HL-60 (cell line): ENCODE data around the gene SNX8.
"Not testable (repeated sequence)": the region's sequence is repeated elsewhere in the genome, so short reads cannot be mapped to it uniquely, and the experiment has no call there.

ENCODE experiments used
- DNase-seq, 2 experiments: peaks; one replicate each; pipeline ENCODE4 v3.0.0-alpha.2; 2010 to 2020; ENCODE audit warnings: low read depth in 1 of 2, low spot score in 1 of 2
- H3K27ac ChIP-seq: fragments of 250-450 bp; sonication (Bioruptor Pico); replicated peaks from 2 replicates; pipeline ENCODE4 v1.5.1; 2020; ENCODE audit warnings: mild to moderate bottlenecking, moderate library complexity
- H3K27me3 ChIP-seq: fragments of 250-450 bp; sonication (Bioruptor Pico); 2 replicates; pipeline ENCODE4 v1.5.1; 2021; ENCODE audit warnings: mild to moderate bottlenecking, moderate library complexity; ENCODE audit not compliant: insufficient read depth, poor library complexity, severe bottlenecking
- H3K4me3 ChIP-seq: replicated peaks from 2 replicates; pipeline ENCODE4 v1.5.1; 2011; ENCODE audit warnings: mild to moderate bottlenecking, control low read depth, low read length; ENCODE audit not compliant: insufficient read depth
- GABPA ChIP-seq: IDR thresholded peaks from 2 replicates; pipeline ENCODE4 v1.6.1; 2012; ENCODE audit warnings: low read depth
- POLR2AphosphoS5 ChIP-seq: IDR thresholded peaks from 2 replicates; pipeline ENCODE4 v1.6.1; 2012; ENCODE audit warnings: low read depth
- SPI1 ChIP-seq: IDR thresholded peaks from 2 replicates; pipeline ENCODE4 v1.6.1; 2012; ENCODE audit warnings: low read depth, mild to moderate bottlenecking, borderline replicate concordance
- TF ChIP-seq, protein P1 (sequence below): IDR thresholded peaks from 2 replicates; pipeline ENCODE4 v1.6.1; 2012; ENCODE audit warnings: low read depth; ENCODE audit not compliant: insufficient replicate concordance
- TF ChIP-seq, protein P2 (sequence below): IDR thresholded peaks from one replicate; pipeline ENCODE4 v1.5.1; 2011; ENCODE audit warnings: low read length, control low read depth, inconsistent platforms; ENCODE audit not compliant: insufficient read depth

Gene SNX8

DNA sequence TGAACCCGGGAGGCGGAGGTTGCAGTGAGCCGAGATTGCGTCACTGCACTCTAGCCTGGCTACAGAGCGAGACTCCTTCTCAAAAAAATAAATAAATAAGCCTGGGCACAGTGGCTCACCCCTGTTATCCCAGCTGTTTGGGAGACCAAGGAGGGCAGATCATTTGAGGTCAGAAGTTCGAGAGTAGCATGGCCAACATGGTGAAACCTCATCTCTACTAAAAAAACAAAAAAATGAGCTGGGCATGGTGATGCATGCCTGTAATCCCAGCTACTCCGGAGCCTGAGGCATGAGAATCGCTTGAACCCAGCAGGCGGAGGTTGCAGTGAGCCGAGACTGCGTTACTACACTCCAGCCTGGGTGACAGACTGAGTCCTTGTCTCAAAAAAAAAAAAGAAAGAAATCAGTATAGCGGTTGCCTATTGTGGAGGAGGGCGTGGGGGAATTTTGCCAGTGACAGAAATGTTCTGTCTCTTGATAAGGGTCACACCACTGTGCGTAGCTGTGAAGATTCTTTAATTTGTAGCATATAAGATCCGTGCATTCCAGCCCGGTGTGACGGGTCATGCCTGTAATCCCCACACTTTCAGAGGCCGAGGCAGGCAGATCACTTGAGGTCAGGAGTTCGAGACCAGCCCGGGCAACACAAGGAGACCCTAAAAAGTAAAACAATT, 22.5 kb upstream of the SNX8 start:
- no peak overlapping the region for H3K27ac ChIP-seq
- no peak overlapping the region for H3K4me3 ChIP-seq
- no peak for TF ChIP-seq POLR2AphosphoS5
- no peak for TF ChIP-seq SPI1
- TF ChIP-seq, protein P1, sequence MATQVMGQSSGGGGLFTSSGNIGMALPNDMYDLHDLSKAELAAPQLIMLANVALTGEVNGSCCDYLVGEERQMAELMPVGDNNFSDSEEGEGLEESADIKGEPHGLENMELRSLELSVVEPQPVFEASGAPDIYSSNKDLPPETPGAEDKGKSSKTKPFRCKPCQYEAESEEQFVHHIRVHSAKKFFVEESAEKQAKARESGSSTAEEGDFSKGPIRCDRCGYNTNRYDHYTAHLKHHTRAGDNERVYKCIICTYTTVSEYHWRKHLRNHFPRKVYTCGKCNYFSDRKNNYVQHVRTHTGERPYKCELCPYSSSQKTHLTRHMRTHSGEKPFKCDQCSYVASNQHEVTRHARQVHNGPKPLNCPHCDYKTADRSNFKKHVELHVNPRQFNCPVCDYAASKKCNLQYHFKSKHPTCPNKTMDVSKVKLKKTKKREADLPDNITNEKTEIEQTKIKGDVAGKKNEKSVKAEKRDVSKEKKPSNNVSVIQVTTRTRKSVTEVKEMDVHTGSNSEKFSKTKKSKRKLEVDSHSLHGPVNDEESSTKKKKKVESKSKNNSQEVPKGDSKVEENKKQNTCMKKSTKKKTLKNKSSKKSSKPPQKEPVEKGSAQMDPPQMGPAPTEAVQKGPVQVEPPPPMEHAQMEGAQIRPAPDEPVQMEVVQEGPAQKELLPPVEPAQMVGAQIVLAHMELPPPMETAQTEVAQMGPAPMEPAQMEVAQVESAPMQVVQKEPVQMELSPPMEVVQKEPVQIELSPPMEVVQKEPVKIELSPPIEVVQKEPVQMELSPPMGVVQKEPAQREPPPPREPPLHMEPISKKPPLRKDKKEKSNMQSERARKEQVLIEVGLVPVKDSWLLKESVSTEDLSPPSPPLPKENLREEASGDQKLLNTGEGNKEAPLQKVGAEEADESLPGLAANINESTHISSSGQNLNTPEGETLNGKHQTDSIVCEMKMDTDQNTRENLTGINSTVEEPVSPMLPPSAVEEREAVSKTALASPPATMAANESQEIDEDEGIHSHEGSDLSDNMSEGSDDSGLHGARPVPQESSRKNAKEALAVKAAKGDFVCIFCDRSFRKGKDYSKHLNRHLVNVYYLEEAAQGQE, result no peak
- no peak for TF ChIP-seq GABPA
- TF ChIP-seq, protein P2, sequence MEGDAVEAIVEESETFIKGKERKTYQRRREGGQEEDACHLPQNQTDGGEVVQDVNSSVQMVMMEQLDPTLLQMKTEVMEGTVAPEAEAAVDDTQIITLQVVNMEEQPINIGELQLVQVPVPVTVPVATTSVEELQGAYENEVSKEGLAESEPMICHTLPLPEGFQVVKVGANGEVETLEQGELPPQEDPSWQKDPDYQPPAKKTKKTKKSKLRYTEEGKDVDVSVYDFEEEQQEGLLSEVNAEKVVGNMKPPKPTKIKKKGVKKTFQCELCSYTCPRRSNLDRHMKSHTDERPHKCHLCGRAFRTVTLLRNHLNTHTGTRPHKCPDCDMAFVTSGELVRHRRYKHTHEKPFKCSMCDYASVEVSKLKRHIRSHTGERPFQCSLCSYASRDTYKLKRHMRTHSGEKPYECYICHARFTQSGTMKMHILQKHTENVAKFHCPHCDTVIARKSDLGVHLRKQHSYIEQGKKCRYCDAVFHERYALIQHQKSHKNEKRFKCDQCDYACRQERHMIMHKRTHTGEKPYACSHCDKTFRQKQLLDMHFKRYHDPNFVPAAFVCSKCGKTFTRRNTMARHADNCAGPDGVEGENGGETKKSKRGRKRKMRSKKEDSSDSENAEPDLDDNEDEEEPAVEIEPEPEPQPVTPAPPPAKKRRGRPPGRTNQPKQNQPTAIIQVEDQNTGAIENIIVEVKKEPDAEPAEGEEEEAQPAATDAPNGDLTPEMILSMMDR, result no peak
- no peaks in the 10 kb centered on the region for H3K27me3 ChIP-seq
- no peak for DNase-seq

DNA sequence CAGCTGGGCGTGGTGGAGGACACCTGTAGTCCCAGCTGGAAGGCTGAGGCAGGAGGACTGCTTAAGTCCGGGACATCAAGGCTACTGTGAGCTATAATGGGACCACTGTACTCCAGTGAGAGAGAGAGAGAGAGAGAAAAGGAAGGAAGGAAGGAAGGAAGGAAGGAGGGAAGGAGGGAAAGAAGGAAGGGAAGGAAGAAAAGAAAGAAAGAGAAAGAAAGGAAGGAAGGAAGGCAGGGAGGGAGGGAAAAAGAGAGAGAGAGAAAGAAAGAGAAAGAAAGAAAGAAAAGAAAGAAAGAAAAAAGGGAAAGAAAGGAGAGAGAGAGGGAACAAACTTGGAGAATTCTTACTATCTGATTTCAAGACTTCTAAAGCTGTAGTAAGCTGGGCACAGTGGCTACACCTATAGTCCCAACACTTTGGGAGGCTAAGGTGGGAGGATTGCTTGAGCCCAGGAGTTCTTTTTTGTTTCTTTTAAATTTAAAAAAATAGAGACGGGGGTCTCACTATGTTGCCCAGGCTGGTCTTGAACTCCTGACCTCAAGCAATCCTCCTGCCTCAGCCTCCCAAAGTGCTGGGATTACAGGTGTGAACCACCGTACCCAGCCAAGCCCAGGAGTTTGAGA, 18.5 kb upstream of the SNX8 start:
- H3K4me3 ChIP-seq, DNase-seq, H3K27me3 ChIP-seq, H3K27ac ChIP-seq: not testable (repeated sequence)

DNA sequence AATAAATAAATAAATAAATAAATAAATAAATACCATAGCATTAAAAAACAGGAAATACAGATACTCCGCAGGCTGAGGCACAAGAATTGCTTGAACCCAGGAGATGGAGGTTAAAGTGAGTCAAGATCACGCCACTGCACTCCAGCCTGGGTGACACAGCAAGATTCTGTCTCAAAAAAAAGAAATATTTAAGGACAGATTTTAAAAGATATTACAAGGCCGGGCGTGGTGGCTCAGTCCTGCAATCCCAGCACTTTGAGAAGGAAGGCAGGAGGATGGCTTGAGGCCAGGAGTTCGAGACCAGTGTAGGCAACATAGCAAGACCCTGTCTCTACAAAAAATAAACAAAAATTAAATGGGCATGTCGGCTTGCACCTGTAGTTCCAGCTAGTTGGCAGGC, 17.5 kb upstream of the SNX8 start:
- TF ChIP-seq, protein P2, result no peak
- TF ChIP-seq POLR2AphosphoS5, result no peak
- no peak for TF ChIP-seq SPI1
- TF ChIP-seq, protein P1, result no peak
- no peak for TF ChIP-seq GABPA
- Histone ChIP-seq H3K27me3 (no peaks in the 10 kb centered on the region), H3K27ac (no peak overlapping the region), H3K4me3 (no peak overlapping the region)
- DNase-seq, result no peak

DNA sequence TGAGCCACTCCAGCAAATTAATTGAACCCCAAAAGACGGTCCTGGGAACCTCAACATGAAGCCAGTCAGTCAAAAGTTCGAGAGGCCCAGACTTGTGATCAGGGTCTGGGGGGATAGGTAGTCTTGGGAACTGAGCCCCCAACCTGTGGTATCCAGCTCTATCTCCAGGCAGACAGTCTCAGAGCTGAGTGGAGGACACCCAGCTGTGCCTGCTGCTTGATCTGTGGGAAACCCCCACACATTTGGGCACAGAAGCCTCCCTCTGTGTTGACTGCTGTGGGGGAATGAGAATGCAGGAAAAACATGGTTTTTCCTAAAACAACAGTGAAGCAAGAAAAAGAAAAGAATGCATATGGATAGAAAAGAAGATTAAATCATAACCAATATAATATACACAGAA, 16.3 kb upstream of the SNX8 start:
- TF ChIP-seq, protein P2, result no peak
- no peak for TF ChIP-seq GABPA
- no peak for TF ChIP-seq SPI1
- TF ChIP-seq, protein P1, result no peak
- no peak for TF ChIP-seq POLR2AphosphoS5
- no peak overlapping the region for H3K27ac ChIP-seq
- DNase-seq, result no peak
- no peaks in the 10 kb centered on the region for H3K27me3 ChIP-seq
- no peak overlapping the region for H3K4me3 ChIP-seq
